OCI-LY1 (cell line): ENCODE data around the gene MYMX.

Experiments used
- EZH2 ChIP-seq: fragments of 200-600 bp; sonication (generic), shearing (Covaris generic); IDR thresholded peaks from 2 replicates; pipeline ENCODE4 v1.8.0; 2017; ENCODE audit warnings: borderline replicate concordance, mixed run types, mild to moderate bottlenecking, antibody characterized with exemption, low read length, moderate library complexity, mixed read lengths
- TF ChIP-seq, protein P1 (sequence below): fragments of 200-600 bp; sonication (generic), shearing (Covaris generic); IDR thresholded peaks from 2 replicates; pipeline ENCODE4 v1.5.1; 2017; ENCODE audit warnings: mild to moderate bottlenecking, antibody characterized with exemption, low read length, moderate library complexity, mixed read lengths

DNA sequence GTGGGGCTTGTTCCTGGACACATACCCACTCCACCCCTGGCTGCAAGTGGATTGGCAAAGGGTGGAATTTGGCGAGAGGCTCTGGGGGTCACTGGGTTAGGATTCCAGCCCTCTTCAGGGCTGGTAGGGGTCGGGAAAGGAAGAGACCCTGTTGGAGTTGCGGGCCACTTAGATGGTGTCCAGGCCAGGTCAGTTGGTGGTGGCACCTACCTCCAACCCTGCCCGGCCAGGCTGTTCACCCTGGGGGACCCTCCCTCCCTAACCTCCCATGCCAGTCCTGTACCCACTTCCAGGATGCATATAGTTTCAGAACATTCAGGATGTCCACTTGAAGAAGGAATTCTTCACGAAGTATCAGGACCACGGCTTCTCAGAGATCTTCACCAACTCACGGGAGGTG, 37.1 kb upstream of the MYMX start:
- TF ChIP-seq, protein P1, sequence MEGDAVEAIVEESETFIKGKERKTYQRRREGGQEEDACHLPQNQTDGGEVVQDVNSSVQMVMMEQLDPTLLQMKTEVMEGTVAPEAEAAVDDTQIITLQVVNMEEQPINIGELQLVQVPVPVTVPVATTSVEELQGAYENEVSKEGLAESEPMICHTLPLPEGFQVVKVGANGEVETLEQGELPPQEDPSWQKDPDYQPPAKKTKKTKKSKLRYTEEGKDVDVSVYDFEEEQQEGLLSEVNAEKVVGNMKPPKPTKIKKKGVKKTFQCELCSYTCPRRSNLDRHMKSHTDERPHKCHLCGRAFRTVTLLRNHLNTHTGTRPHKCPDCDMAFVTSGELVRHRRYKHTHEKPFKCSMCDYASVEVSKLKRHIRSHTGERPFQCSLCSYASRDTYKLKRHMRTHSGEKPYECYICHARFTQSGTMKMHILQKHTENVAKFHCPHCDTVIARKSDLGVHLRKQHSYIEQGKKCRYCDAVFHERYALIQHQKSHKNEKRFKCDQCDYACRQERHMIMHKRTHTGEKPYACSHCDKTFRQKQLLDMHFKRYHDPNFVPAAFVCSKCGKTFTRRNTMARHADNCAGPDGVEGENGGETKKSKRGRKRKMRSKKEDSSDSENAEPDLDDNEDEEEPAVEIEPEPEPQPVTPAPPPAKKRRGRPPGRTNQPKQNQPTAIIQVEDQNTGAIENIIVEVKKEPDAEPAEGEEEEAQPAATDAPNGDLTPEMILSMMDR = no peak
- no peak for TF ChIP-seq EZH2
